Fibroblast of lung (primary cell): ENCODE results near the gene APBA2. TPM values are rescaled to one million over a fixed set of nuclear protein-coding genes. Genes with fewer than 3 reads are reported as not detected.

Experiments used
- DNase-seq, 2 donors: peaks; one replicate each; pipeline versions ENCODE4 v3.0.0 to v3.0.0-alpha.2; 2010; ENCODE audit warnings: low read depth in 2 of 2
- H2AFZ ChIP-seq: 2 replicates; pipeline ENCODE4 v1.5.1; 2012; ENCODE audit warnings: low read length, control low read depth, inconsistent platforms
- H3K27ac ChIP-seq: 2 replicates; pipeline ENCODE4 v1.5.1; 2011; ENCODE audit warnings: low read length, control low read depth; ENCODE audit not compliant: insufficient read depth
- H3K27me3 ChIP-seq: 2 replicates; pipeline ENCODE4 v1.5.1; 2011; ENCODE audit warnings: mild to moderate bottlenecking, low read length; ENCODE audit not compliant: control insufficient read depth, insufficient read depth
- H3K36me3 ChIP-seq: 2 replicates; pipeline ENCODE4 v1.5.1; 2011; ENCODE audit warnings: low read length; ENCODE audit not compliant: control insufficient read depth, insufficient read depth
- H3K4me1 ChIP-seq: 2 replicates; pipeline ENCODE4 v1.5.1; 2011; ENCODE audit warnings: low read length; ENCODE audit not compliant: control insufficient read depth, insufficient read depth; ENCODE audit errors: extremely low read depth
- H3K4me2 ChIP-seq: 2 replicates; pipeline ENCODE4 v1.5.1; 2011; ENCODE audit warnings: low read length, control low read depth; ENCODE audit not compliant: insufficient read depth; ENCODE audit errors: extremely low read depth
- H3K4me3 ChIP-seq, 4 experiments: fragments of 200-600 bp in 1 of 4; sonication (generic) in 1 of 4; replicated peaks in 1 of 4; 2 replicates each; pipeline ENCODE4 v1.5.1; 2011 to 2016; ENCODE audit warnings: low read length in 4 of 4, low read depth in 3 of 4, mild to moderate bottlenecking in 3 of 4, control low read depth in 2 of 4, inconsistent platforms in 1 of 4, mixed read lengths in 1 of 4; ENCODE audit not compliant: insufficient read depth in 1 of 4; ENCODE audit errors: control extremely low read depth in 1 of 4
- H3K79me2 ChIP-seq: 2 replicates; pipeline ENCODE4 v1.5.1; 2012; ENCODE audit warnings: mild to moderate bottlenecking, low read length, inconsistent platforms; ENCODE audit not compliant: control insufficient read depth, insufficient read depth
- H3K9ac ChIP-seq: 2 replicates; pipeline ENCODE4 v1.5.1; 2011; ENCODE audit warnings: mild to moderate bottlenecking, low read length, control low read depth; ENCODE audit not compliant: insufficient read depth
- H3K9me3 ChIP-seq: 2 replicates; pipeline ENCODE4 v1.5.1; 2012; ENCODE audit warnings: low read depth, low read length; ENCODE audit not compliant: control insufficient read depth, insufficient read depth
- H4K20me1 ChIP-seq: 2 replicates; pipeline ENCODE4 v1.5.1; 2011; ENCODE audit warnings: low read length; ENCODE audit not compliant: control insufficient read depth, insufficient read depth; ENCODE audit errors: extremely low read depth
- EZH2 ChIP-seq: IDR thresholded peaks from 2 replicates; pipeline ENCODE4 v1.5.1; 2012; ENCODE audit warnings: low read length, control low read depth, mild to moderate bottlenecking; ENCODE audit errors: missing control alignments
- polyA plus RNA-seq, 2 donors: library from polyadenylated mRNA; depleted of rRNA in 1 of 2; stranded (reverse) in 1 of 2; unstranded in 1 of 2; fragments of >200 nt; gene quantifications; 2 replicates each; pipeline ENCODE4 v1.2.1, GENCODE V29; 2011 to 2012; ENCODE audit warnings: missing spikeins in 1 of 2
- total RNA-seq: library from RNA; depleted of rRNA; stranded (reverse); fragments of >200 nt; gene quantifications from 2 replicates; pipeline ENCODE4 v1.2.1, GENCODE V29; 2014
- TF ChIP-seq, protein P1 (sequence below), 2 donors: IDR thresholded peaks in 1 of 2; conservative IDR thresholded peaks in 1 of 2; 1 replicate in 1 of 2; 2 replicates in 1 of 2; pipeline ENCODE4 v1.5.1; 2011 to 2012; ENCODE audit warnings: low read length in 2 of 2, control low read depth in 1 of 2, inconsistent platforms in 1 of 2, low read depth in 1 of 2, mild to moderate bottlenecking in 1 of 2

The APBA2 gene
- total and polyA plus RNA-seq, 2 donors (not counting 1 experiment from before 2014, with no cell fraction given) = 9.5 to 20.3 TPM

- H3K79me2 ChIP-seq = no peaks in the 10 kb centered on the region
- H3K36me3 ChIP-seq = no peaks in the 10 kb centered on the region
- no peak overlapping the region for H3K27ac ChIP-seq
- H3K4me2 ChIP-seq = no peak overlapping the region
- no peak for DNase-seq
- TF ChIP-seq, protein P1, sequence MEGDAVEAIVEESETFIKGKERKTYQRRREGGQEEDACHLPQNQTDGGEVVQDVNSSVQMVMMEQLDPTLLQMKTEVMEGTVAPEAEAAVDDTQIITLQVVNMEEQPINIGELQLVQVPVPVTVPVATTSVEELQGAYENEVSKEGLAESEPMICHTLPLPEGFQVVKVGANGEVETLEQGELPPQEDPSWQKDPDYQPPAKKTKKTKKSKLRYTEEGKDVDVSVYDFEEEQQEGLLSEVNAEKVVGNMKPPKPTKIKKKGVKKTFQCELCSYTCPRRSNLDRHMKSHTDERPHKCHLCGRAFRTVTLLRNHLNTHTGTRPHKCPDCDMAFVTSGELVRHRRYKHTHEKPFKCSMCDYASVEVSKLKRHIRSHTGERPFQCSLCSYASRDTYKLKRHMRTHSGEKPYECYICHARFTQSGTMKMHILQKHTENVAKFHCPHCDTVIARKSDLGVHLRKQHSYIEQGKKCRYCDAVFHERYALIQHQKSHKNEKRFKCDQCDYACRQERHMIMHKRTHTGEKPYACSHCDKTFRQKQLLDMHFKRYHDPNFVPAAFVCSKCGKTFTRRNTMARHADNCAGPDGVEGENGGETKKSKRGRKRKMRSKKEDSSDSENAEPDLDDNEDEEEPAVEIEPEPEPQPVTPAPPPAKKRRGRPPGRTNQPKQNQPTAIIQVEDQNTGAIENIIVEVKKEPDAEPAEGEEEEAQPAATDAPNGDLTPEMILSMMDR (conservative IDR thresholded peaks at IDR 0.05 in 1 of 2, IDR thresholded peaks at IDR 0.05 in 1 of 2; ENCODE audit: low read depth in 1 of 2, low read length in 2 of 2) = no peak
- no peak for TF ChIP-seq EZH2
- H3K27me3 ChIP-seq = no peaks in the 10 kb centered on the region
- no peaks in the 10 kb centered on the region for H3K4me1 ChIP-seq
- no peaks in the 10 kb centered on the region for H3K9me3 ChIP-seq
- no peak overlapping the region for H3K9ac ChIP-seq
- no peak overlapping the region for H2AFZ ChIP-seq
- H4K20me1 ChIP-seq = no peaks in the 10 kb centered on the region
- no peak overlapping the region for H3K4me3 ChIP-seq
These were observed 186.7 kb downstream of the APBA2 start for GRCh38 chr15:29072444-29072843.

DNA sequence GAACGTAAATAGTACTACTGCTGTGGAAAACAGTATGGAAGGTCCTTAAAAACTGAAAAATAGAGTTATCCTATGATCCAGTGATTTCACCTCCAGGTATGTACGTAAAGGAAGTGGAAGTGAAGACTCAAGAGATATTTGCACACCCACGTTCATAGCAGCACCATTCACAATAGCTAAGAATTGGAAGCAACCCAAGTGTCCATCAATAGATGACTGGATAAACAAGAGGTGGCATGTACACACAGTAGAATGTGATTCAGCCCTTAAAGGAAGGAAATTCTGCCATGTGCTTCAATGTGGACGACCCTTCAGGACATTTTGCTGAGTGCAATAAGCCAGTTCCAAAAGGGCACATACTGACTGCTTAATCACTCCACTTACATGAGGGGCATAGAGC, 188.3 kb downstream of the APBA2 start:
- H3K27me3 ChIP-seq = no peaks in the 10 kb centered on the region
- H3K27ac ChIP-seq = no peak overlapping the region
- H3K9me3 ChIP-seq = no peaks in the 10 kb centered on the region
- H3K4me1 ChIP-seq = no peaks in the 10 kb centered on the region
- DNase-seq = peak in 1 of 2 donors; percentile 34
- H3K4me2 ChIP-seq = no peak overlapping the region
- no peaks in the 10 kb centered on the region for H3K79me2 ChIP-seq
- H4K20me1 ChIP-seq = no peaks in the 10 kb centered on the region
- no peak overlapping the region for H3K9ac ChIP-seq
- H3K4me3 ChIP-seq = no peak overlapping the region
- H3K36me3 ChIP-seq = no peaks in the 10 kb centered on the region
- H2AFZ ChIP-seq = no peak overlapping the region
- no peak for TF ChIP-seq EZH2
- TF ChIP-seq, protein P1 (conservative IDR thresholded peaks at IDR 0.05 in 1 of 2, IDR thresholded peaks at IDR 0.05 in 1 of 2; ENCODE audit: low read depth in 1 of 2, low read length in 2 of 2) = no peak

DNA sequence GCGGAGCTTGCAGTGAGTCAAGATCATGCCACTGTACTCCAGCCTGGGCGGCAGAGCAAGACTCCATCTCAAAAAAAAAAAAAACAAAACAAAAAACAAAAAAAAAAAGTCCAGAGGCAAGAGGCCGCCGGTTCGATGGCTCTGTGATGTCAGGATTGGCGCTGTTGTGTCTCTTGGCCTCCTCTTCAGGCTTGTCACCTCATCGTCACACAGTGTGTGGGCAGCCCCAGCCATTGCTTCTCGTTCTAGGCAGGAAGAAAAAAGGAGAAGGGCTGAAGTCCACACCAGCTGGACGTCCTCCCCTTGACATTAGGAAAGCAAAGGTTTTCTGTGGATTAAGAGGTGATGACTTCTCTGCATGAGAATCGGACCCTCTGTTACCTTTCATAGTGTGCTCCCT, 192.8 kb downstream of the APBA2 start:
- no peak for TF ChIP-seq EZH2
- TF ChIP-seq, protein P1 (conservative IDR thresholded peaks at IDR 0.05 in 1 of 2, IDR thresholded peaks at IDR 0.05 in 1 of 2; ENCODE audit: low read depth in 1 of 2, low read length in 2 of 2) = no peak
- no peaks in the 10 kb centered on the region for H3K27me3 ChIP-seq
- H3K4me1 ChIP-seq = no peaks in the 10 kb centered on the region
- no peak overlapping the region for H3K27ac ChIP-seq
- DNase-seq = no peak
- H2AFZ ChIP-seq = no peak overlapping the region
- no peaks in the 10 kb centered on the region for H3K9me3 ChIP-seq
- H3K9ac ChIP-seq = no peak overlapping the region
- no peak overlapping the region for H3K4me3 ChIP-seq
- H4K20me1 ChIP-seq = no peaks in the 10 kb centered on the region
- no peaks in the 10 kb centered on the region for H3K36me3 ChIP-seq
- no peak overlapping the region for H3K4me2 ChIP-seq
- H3K79me2 ChIP-seq = no peaks in the 10 kb centered on the region
